ENCODE measurements around the gene GGACT. TPM values are rescaled to one million over a fixed set of nuclear protein-coding genes. Genes with fewer than 3 reads are reported as not detected.

GGACT gene
- total and polyA plus RNA-seq, 2 of the 8 experiments (the other 6 are each of a cell fraction or from before 2014, with no cell fraction given): 1.1 to 1.5 TPM

DNA sequence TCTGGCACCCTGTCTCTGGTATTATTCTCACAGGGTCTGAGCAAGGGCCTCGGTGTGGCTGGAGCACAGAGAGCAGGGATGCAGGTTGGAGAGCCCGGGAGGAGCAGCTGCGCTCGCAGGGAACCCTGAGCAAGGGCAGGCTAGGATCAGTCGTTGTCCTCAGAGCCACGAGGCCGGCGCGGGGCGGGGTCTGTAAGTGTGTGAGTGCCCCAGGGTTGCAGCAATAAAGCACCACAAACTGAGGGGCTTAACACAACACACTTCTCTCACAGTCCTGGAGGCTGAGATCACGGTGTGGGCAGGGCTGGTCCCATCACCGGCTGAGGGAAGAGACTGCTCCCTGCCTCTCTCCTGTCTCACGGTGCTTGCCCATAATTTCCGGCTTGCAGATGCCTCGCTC is 38.5 kb upstream of the GGACT start:
- Histone ChIP-seq H3K56ac (replicated peaks; ENCODE audit: insufficient read length, low read depth, low read length) (no peak overlapping the region), H3K36me3 (ENCODE audit: control insufficient read depth in 2 of 4, insufficient read depth in 4 of 4, low read length in 3 of 4) (peaks cover 2 to 38% (median 17%) of the 10 kb centered on the region in 4 experiments; a peak in 6 of 8 replicates), H4K8ac (ENCODE audit: extremely low read depth, insufficient read depth, low read length) (no peak overlapping the region; the same call in 1 of the 2 replicates), H3K9ac (replicated peaks in 1 of 4; ENCODE audit: extremely low read depth in 1 of 4, low read depth in 3 of 4, low read length in 3 of 4) (no peak overlapping the region), H4K20me1 (replicated peaks in 1 of 2; ENCODE audit: control insufficient read depth in 1 of 2, insufficient read depth in 2 of 2, low read length in 2 of 2) (peaks cover 0 to 2% of the 10 kb centered on the region in 2 experiments), H3K4ac (replicated peaks; ENCODE audit: insufficient read length, low read depth, low read length) (no peak overlapping the region), H2BK20ac (ENCODE audit: low read length) (no peak overlapping the region), H2AK5ac (ENCODE audit: low read depth, low read length) (no peak overlapping the region), H3K14ac (ENCODE audit: insufficient read length) (no peak overlapping the region), H3K23me2 (ENCODE audit: low read depth, low read length) (no peaks in the 10 kb centered on the region; the same call in 1 of the 2 replicates), H2BK120ac (replicated peaks; ENCODE audit: low read depth, low read length) (no peak overlapping the region), H4K5ac (ENCODE audit: insufficient read length, low read depth, low read length) (no peak overlapping the region), H3K27me3 (replicated peaks in 1 of 4; ENCODE audit: control insufficient read depth in 3 of 4, extremely low read depth in 1 of 4, insufficient read depth in 3 of 4, low read length in 3 of 4) (no peaks in the 10 kb centered on the region), H2BK15ac (ENCODE audit: low read length) (no peak overlapping the region), H3K4me1 (replicated peaks in 1 of 4; ENCODE audit: control insufficient read depth in 3 of 4, insufficient read depth in 4 of 4, low read length in 3 of 4) (peaks cover 2 to 7% (median 4%) of the 10 kb centered on the region in 4 experiments; a peak in 3 of 7 replicates), H4K91ac (replicated peaks; ENCODE audit: insufficient read length, low read length) (no peak overlapping the region), H3K18ac (ENCODE audit: extremely low read depth, low read length) (no peak overlapping the region), H2BK12ac (ENCODE audit: low read depth, low read length) (no peak overlapping the region), H3K9me3 (ENCODE audit: insufficient read depth in 2 of 2, low read depth in 1 of 2, low read length in 1 of 2) (no peaks in the 10 kb centered on the region), H3K27ac (ENCODE audit: low read depth, low read length) (no peak overlapping the region), H3K23ac (ENCODE audit: insufficient read length) (no peak overlapping the region), H3K79me2 (ENCODE audit: control insufficient read depth in 1 of 2, insufficient read depth in 2 of 2, low read length in 2 of 2) (no peaks in the 10 kb centered on the region), H2BK5ac (ENCODE audit: low read depth, low read length) (no peak overlapping the region), H2AFZ (ENCODE audit: low read length) (no peak overlapping the region), H3K4me2 (ENCODE audit: insufficient read depth in 1 of 2, low read depth in 2 of 2, low read length in 2 of 2) (no peak overlapping the region), H3K79me1 (ENCODE audit: low read depth, low read length) (no peaks in the 10 kb centered on the region), H3K4me3 (ENCODE audit: extremely low read depth in 1 of 4, insufficient read depth in 2 of 4, low read depth in 3 of 4, low read length in 4 of 4) (no peak overlapping the region)
- WGBS, 2 experiments (ENCODE audit: extremely low coverage in 1 of 2, insufficient coverage in 1 of 2, insufficient read length in 1 of 2, insufficient replicate concordance in 2 of 2, low coverage in 1 of 2, low lambda C conversion rate in 2 of 2, missing lambda C conversion rate in 1 of 2): 82% methylated on average over 15 of the region's 15 CpGs; no CpG with 5 or more reads in 1 of the 2 experiments
- CTCF ChIA-PET (ENCODE audit: partially characterized antibody): interaction anchor here (1.3 kb wide), 2 partner anchors 16 to 32 kb away, joined by 3 to 4 read pairs; no protein-coding TSS in a partner anchor
- DNase-seq (ENCODE audit: low read depth in 1 of 2, low spot score in 2 of 2) (no peak), FAIRE-seq (no peak)
- POLR2A ChIA-PET (ENCODE audit: partially characterized antibody): no interaction called here
- TF ChIP-seq TEAD4 (IDR thresholded peaks at IDR 0.05; ENCODE audit: low read depth, low read length) (no peak), SP1 (IDR thresholded peaks at IDR 0.05; ENCODE audit: low read depth, low read length) (no peak), MAFK (IDR thresholded peaks at IDR 0.05; ENCODE audit: low read depth, low read length) (no peak), GTF2F1 (IDR thresholded peaks at IDR 0.05; ENCODE audit: borderline replicate concordance, low read depth, low read length) (no peak), EZH2 (IDR thresholded peaks at IDR 0.05; ENCODE audit: low read depth, low read length, severe bottlenecking) (no peak), BACH1 (IDR thresholded peaks at IDR 0.05; ENCODE audit: low read length) (no peak), RNF2 (IDR thresholded peaks at IDR 0.05; ENCODE audit: borderline replicate concordance, low read depth, low read length, missing control alignments, poor library complexity, severe bottlenecking) (no peak), TBP (IDR thresholded peaks at IDR 0.05; ENCODE audit: low read depth, low read length) (no peak), SP2 (IDR thresholded peaks at IDR 0.05; ENCODE audit: low read length) (no peak), TAF7 (optimal IDR thresholded peaks at IDR 0.05; ENCODE audit: borderline replicate concordance, low read depth, low read length) (no peak), SIX5 (IDR thresholded peaks at IDR 0.05; ENCODE audit: low read depth, low read length) (no peak), JUN (IDR thresholded peaks at IDR 0.05; ENCODE audit: low read depth, low read length) (no peak)
- TF ChIP-seq, protein P1, sequence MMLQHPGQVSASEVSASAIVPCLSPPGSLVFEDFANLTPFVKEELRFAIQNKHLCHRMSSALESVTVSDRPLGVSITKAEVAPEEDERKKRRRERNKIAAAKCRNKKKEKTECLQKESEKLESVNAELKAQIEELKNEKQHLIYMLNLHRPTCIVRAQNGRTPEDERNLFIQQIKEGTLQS (IDR thresholded peaks at IDR 0.05; ENCODE audit: insufficient read depth, low read depth, low read length): no peak

Measured in H1 (cell line).